ENCODE measurements around the gene RNF14. TPM values are rescaled to one million over a fixed set of nuclear protein-coding genes. Genes with fewer than 3 reads are reported as not detected.
A peak's percentile ranks its signal among the peaks of the same experiment; 100 is the strongest.

The RNF14 gene
- total and polyA plus RNA-seq, 8 donors: 39.8 to 54.6 (median 48.5) TPM

DNA sequence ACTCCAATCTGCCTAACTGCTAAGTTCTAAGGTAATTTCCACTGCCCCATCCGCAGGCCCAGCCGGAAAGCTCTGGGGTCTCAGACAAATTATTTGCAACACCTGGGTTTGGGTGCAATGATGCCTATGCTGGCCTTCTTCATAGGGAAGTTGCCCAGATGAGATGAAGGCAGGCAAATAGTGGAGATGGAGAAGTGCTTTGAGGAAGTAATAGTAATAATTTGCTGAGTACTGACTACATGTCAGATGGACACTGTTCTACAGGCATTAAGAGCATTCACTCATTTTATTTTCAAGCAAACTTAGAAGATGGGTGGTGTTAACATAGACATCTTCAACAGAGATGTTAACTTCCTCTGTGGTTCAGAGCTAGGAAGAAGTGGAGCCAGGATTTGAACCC lies 14.7 kb upstream of the RNF14 start:
- DNase-seq: no peak
- Histone ChIP-seq H3K4me3 (peak overlapping the region in 1 of 2 donors; percentile 30), H3K36me3 (no peaks in the 10 kb centered on the region), H3K27me3 (no peaks in the 10 kb centered on the region), H3K4me1 (peaks cover 15 to 48% of the 10 kb centered on the region in 2 donors), H3K27ac (peak overlapping the region in 1 of 2 donors; percentile 29), H3K9me3 (no peaks in the 10 kb centered on the region)
- ATAC-seq: peak; percentile 15
- TF ChIP-seq, protein P1, sequence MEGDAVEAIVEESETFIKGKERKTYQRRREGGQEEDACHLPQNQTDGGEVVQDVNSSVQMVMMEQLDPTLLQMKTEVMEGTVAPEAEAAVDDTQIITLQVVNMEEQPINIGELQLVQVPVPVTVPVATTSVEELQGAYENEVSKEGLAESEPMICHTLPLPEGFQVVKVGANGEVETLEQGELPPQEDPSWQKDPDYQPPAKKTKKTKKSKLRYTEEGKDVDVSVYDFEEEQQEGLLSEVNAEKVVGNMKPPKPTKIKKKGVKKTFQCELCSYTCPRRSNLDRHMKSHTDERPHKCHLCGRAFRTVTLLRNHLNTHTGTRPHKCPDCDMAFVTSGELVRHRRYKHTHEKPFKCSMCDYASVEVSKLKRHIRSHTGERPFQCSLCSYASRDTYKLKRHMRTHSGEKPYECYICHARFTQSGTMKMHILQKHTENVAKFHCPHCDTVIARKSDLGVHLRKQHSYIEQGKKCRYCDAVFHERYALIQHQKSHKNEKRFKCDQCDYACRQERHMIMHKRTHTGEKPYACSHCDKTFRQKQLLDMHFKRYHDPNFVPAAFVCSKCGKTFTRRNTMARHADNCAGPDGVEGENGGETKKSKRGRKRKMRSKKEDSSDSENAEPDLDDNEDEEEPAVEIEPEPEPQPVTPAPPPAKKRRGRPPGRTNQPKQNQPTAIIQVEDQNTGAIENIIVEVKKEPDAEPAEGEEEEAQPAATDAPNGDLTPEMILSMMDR (IDR thresholded peaks at IDR 0.05): no peak
- intact Hi-C loops (cut with DNase I): loop anchor here in 1 of 2 donors (10.0 kb wide), 1 partner anchor 69 kb away; no protein-coding TSS in a partner anchor

DNA sequence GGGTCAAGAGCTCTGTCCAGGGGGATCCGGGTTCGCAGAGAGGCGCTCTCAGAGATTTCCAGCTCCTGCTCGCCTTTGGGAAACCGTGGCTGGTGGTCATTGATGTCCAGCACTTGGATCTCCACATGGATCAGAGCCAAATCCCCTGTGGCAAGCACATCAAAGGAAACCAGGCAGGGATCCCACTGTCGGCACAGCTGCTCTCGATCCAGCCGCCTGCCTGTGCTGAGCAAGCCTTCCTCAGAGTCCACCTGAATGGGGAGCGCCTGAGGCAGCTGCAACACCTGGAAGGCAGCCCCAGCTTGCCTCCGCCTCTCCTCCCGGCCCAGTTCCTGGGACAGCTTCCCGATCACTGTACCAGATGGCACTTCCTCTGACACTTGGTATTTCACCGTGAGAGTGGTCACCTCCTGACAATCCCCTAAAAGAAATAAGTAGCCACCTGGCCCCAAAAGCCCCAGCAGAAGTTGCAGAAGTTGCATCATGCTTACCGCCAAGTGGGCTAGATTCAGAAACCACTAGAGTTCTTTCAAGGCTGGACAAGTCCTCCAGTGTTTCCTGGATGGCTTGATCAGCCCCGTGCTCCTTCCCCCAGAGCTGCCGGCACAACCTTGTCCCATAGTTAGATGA lies 11.4 kb upstream of the RNF14 start:
- peaks cover 9 to 58% of the 10 kb centered on the region in 2 donors for H3K4me1 ChIP-seq
- H3K27ac ChIP-seq: peak overlapping the region; percentile 33 to 69
- H3K36me3 ChIP-seq: no peaks in the 10 kb centered on the region
- ATAC-seq (no peak), DNase-seq (no peak)
- intact Hi-C loops (cut with DNase I): loop anchor here in 1 of 2 donors (10.0 kb wide), 1 partner anchor 73 kb away; no protein-coding TSS in a partner anchor
- H3K4me3 ChIP-seq: peak overlapping the region; percentile 15 to 31
- H3K27me3 ChIP-seq: no peaks in the 10 kb centered on the region
- H3K9me3 ChIP-seq: no peaks in the 10 kb centered on the region
- TF ChIP-seq, protein P1 (IDR thresholded peaks at IDR 0.05): no peak

DNA sequence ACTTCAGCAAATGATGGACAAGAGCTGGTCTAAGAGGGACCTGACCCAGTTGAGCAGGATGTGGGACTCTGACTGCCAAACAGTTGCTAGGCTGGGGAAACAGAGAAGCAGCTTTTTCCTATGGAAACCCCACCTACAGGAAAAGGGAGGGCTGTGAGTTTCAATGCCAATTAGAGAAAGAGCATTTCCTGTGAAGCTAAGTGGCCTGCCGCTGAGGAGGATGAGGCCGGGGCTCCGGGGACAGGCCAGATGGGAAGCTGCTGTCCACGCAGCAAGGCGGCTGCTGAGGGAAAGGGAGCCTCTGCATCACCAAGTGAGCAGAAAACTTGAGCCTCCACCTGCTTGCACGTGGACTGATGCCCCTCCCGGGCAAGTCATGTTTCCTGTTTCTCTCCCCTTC lies 10.8 kb upstream of the RNF14 start, which contains the start of gene PCDH12:
PCDH12 (minus strand) TSS at position 90 of the 400 bp plus-strand sequence. CDS start 351 bp downstream, outside the sequence.
- H3K4me1 ChIP-seq: peaks cover 9 to 58% of the 10 kb centered on the region in 2 donors
- intact Hi-C loops (cut with DNase I): loop anchor here in 1 of 2 donors (10.0 kb wide), 1 partner anchor 73 kb away; no protein-coding TSS in a partner anchor
- H3K36me3 ChIP-seq: no peaks in the 10 kb centered on the region
- DNase-seq (peak in 3 of 4 donors; percentile 39 to 80 (median 72)), ATAC-seq (peak; percentile 33)
- TF ChIP-seq, protein P1 (IDR thresholded peaks at IDR 0.05): no peak
- H3K4me3 ChIP-seq: peak within 1 kb of the TSS; percentile 15 to 31
- no peaks in the 10 kb centered on the region for H3K9me3 ChIP-seq
- H3K27me3 ChIP-seq: no peaks in the 10 kb centered on the region
- peak within 1 kb of the TSS; percentile 33 to 69 for H3K27ac ChIP-seq

DNA sequence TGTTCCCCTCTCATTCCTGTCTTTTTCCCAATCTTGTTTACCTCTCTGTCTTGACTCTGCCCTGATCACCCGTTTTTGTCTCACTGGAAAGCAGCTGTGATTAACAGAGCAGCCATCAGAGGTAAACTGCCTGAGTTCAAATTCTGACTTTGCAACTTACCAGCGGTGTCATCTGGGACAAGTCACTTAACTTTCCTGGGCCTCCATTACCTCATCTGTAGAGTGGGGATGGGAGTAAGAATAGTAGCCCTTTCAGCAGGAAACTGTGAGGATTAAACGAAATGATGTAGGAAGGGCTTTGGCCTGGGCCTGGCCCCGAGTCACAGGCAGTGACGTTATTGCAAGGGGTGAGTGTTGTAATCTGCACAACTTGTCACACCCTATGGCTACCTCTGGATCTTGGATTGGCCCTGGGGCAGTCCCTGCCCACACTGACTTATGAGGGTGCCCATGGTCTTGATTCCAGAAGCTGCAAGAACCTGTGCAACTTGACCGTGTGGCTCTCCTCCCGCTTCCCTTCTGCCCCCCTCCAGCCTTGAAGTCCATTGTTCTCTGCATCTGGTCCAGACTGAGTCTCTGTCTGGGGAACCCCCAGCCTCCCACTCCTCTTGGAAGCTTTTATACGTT lies 10.2 kb upstream of the RNF14 start:
- no peak for DNase-seq
- Histone ChIP-seq H3K4me1 (peaks cover 9 to 55% of the 10 kb centered on the region in 2 donors), H3K36me3 (no peaks in the 10 kb centered on the region), H3K4me3 (peak overlapping the region in 1 of 2 donors; percentile 31), H3K27me3 (no peaks in the 10 kb centered on the region), H3K9me3 (no peaks in the 10 kb centered on the region), H3K27ac (peak overlapping the region; percentile 33 to 69)
- intact Hi-C loops (cut with DNase I): loop anchor here in 1 of 2 donors (10.0 kb wide), 1 partner anchor 74 kb away; no protein-coding TSS in a partner anchor
- TF ChIP-seq, protein P1 (IDR thresholded peaks at IDR 0.05): no peak
- ATAC-seq: peak; percentile 45

DNA sequence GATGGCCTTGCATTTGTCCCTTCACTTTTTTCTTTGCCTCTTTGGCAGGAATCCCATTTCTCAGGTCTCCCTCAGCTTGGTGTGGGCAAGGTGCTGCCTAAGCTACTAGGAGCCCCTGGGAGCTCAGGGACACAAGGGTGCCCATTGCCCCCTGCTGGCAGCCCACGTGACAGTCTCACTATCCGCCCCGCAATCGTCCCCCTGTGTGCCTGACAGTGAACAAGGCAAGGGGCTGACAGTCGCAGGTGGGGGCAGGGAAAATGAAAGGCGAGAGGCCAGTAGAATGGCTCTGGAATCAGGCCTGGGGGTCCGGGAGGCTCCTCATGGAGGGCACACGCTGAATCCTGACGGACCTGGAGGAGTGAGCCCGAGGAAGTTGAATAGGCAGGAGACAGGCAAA lies 8.9 kb upstream of the RNF14 start:
- ATAC-seq (no peak), DNase-seq (no peak)
- intact Hi-C loops (cut with DNase I): loop anchor here in 1 of 2 donors (5.0 kb wide), 1 partner anchor 268 kb away; no protein-coding TSS in a partner anchor
- Histone ChIP-seq H3K4me3 (no peak overlapping the region), H3K36me3 (no peaks in the 10 kb centered on the region), H3K27ac (peak overlapping the region in 1 of 2 donors; percentile 69), H3K27me3 (no peaks in the 10 kb centered on the region), H3K4me1 (peaks cover 9 to 43% of the 10 kb centered on the region in 2 donors), H3K9me3 (no peaks in the 10 kb centered on the region)
- TF ChIP-seq, protein P1 (IDR thresholded peaks at IDR 0.05): no peak

All from left lung (tissue), 10 donors.